HS-5 (cell line): Measurements from ENCODE around the gene RHOBTB1.

Experiments
- DNase-seq: peaks from one replicate; pipeline ENCODE4 v3.0.0-alpha.2; 2012; ENCODE audit warnings: low read depth

Gene RHOBTB1

GRCh38 chr10:60942134-60942787 lies 1.7 kb downstream of the RHOBTB1 start:
- no peak for DNase-seq

GRCh38 chr10:60940446-60940845 lies 3.5 kb downstream of the RHOBTB1 start:
- DNase-seq = no peak

- DNase-seq = no peak
These were observed 6.0 kb downstream of the RHOBTB1 start for GRCh38 chr10:60937784-60938654.

GRCh38 chr10:60937022-60937421 lies 7.0 kb downstream of the RHOBTB1 start:
- DNase-seq = no peak

- no peak for DNase-seq
These were observed 9.5 kb downstream of the RHOBTB1 start for GRCh38 chr10:60934215-60935175.

- no peak for DNase-seq
These were observed 11.2 kb downstream of the RHOBTB1 start for GRCh38 chr10:60932756-60933155.

GRCh38 chr10:60930237-60930636 lies 13.7 kb downstream of the RHOBTB1 start:
- no peak for DNase-seq

GRCh38 chr10:60921633-60922032 lies 22.4 kb downstream of the RHOBTB1 start:
- DNase-seq = no peak

- no peak for DNase-seq
These were observed 23.5 kb downstream of the RHOBTB1 start for GRCh38 chr10:60920479-60920878.

GRCh38 chr10:60919551-60919950 lies 24.4 kb downstream of the RHOBTB1 start:
- DNase-seq = no peak

GRCh38 chr10:60917331-60918280 lies 26.4 kb downstream of the RHOBTB1 start:
- DNase-seq = peak; percentile 26

- no peak for DNase-seq
These were observed 28.0 kb downstream of the RHOBTB1 start for GRCh38 chr10:60916025-60916424.

- DNase-seq = peak; percentile 93
These were observed 29.3 kb downstream of the RHOBTB1 start for GRCh38 chr10:60914690-60915141.

GRCh38 chr10:60913657-60914056 lies 30.3 kb downstream of the RHOBTB1 start:
- DNase-seq = no peak

GRCh38 chr10:60913071-60913470 lies 30.9 kb downstream of the RHOBTB1 start:
- no peak for DNase-seq

- no peak for DNase-seq
These were observed 32.3 kb downstream of the RHOBTB1 start for GRCh38 chr10:60911715-60912114.

GRCh38 chr10:60911216-60911615 lies 32.8 kb downstream of the RHOBTB1 start:
- DNase-seq = no peak

GRCh38 chr10:60910543-60910942 lies 33.4 kb downstream of the RHOBTB1 start:
- no peak for DNase-seq

GRCh38 chr10:60908896-60909295 lies 35.1 kb downstream of the RHOBTB1 start:
- no peak for DNase-seq

GRCh38 chr10:60908031-60908430 lies 36.0 kb downstream of the RHOBTB1 start:
- DNase-seq = no peak

GRCh38 chr10:60907236-60907635 lies 36.7 kb downstream of the RHOBTB1 start:
- no peak for DNase-seq
